GM21619 (cell line): Measurements from ENCODE around the gene PNPO.
"Not testable (repeated sequence)": the region's sequence is repeated elsewhere in the genome, so short reads cannot be mapped to it uniquely, and the experiment has no call there.

Experiments
- ATAC-seq: cut with Tn5 transposase; IDR thresholded peaks from one replicate; pipeline ENCODE4 v1.9.1; 2021; ENCODE audit not compliant: unreplicated experiment

PNPO gene

GRCh38 chr17:47970725-47971499 is 29.5 kb downstream of the PNPO start, which contains the start of gene CDK5RAP3:
CDK5RAP3 (plus strand) TSS chr17:47971113; CDS start chr17:47971147, 34 bp downstream.
- peak; percentile 92 for ATAC-seq

DNA sequence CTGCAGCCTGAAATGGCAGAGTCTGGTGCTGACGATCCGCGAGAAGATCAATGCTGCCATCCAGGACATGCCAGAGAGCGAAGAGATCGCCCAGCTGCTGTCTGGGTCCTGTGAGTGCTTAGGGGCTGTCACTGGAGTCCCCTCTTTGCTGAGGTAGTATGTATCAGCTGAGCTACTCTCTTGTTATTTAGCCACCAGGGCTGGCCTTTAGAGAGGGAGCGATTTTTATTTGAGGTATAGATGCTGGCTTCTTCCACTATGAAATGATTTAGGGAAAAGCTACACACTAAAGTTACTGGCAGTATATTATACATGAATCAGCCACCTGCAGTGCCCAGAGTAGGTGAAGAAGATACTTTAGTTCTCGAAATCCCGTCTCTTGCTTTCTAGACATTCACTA is 32.2 kb downstream of the PNPO start:
- ATAC-seq: no peak

DNA sequence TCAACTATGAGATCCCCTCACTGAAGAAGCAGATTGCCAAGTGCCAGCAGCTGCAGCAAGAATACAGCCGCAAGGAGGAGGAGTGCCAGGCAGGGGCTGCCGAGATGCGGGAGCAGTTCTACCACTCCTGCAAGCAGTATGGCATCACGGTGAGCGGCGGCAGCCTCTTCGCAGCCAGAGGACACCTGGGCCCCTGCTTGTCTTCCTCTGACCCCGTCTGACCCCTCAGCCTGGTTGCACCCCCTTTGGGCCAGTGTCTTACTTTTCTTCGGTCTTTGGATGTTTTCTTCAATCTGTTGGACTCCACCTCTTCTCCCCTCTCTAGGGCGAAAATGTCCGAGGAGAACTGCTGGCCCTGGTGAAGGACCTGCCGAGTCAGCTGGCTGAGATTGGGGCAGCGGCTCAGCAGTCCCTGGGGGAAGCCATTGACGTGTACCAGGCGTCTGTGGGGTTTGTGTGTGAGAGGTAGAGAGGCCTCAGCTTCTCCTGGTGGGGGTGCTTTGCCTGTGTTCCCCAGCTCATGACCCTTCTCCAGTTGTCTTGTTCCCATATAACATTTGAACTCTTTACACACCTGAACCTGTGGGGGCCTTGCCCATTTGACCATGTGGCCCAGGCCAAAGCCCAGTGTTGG is 33.9 kb downstream of the PNPO start:
- ATAC-seq: no peak

- ATAC-seq: no peak
Observed at GRCh38 chr17:47975823-47976205, 34.4 kb downstream of the PNPO start.

DNA sequence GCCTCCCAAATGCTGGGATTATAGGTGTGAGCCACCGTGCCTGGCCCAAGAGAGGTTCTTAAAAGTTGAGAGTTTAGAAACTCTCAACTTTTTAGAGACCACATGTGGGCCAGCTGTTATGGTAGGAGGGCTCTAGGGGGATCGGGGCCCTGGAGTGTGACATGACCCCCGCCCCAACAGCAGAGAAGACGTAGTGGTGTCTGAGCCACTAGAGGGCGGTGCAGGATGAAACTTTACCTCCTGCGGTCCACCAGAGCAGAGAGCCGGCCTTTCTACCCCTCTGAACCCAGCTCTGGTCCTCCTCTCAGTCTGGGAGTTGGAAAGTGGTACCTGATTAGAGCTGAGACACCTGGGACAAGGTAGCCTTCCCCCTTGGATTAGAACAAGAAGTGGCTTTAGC is 37.0 kb downstream of the PNPO start:
- no peak for ATAC-seq

GRCh38 chr17:47980541-47980940 is 39.2 kb downstream of the PNPO start:
- no peak for ATAC-seq

- no peak for ATAC-seq
Observed at GRCh38 chr17:47981462-47981861, 40.1 kb downstream of the PNPO start.

GRCh38 chr17:47982091-47982617 is 40.8 kb downstream of the PNPO start:
- ATAC-seq: no peak

DNA sequence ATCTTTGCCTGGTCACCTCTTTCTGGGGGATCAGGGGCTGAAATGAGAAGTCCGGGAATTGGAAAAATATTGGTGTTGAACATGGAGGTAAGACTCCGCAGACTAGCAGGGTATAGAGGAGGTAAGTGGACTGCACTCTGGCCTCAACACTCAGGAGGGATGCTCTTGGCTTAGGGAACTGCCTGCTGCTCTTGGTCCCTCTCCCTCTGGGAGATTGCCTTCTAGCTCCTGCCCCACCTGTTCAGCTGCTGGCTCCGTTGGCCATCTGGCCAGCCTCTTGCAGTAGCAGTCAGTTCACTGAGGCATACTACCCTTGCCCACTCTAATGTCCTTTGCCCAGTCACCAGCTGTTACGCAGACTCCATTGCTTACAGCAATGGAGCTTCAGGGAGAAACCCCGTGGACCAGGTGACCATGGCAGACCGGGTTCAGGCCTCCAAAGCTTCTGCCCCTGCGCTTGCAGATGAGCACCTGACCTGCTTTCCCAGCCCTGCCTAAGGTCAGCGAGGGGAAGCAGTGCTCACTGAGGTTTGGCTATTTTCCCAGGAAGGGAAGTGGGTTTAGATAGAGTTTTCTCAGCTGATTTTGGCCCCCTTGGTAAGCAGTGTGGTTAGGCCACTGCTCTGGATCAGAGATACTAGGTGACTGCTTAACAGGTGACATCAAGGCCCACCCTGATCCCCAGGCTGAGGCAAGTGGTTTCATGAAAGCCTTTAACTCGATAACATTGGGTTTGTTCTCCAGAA is 41.4 kb downstream of the PNPO start:
- no peak for ATAC-seq

- ATAC-seq: no peak
Observed at GRCh38 chr17:47983492-47984223, 42.3 kb downstream of the PNPO start.

DNA sequence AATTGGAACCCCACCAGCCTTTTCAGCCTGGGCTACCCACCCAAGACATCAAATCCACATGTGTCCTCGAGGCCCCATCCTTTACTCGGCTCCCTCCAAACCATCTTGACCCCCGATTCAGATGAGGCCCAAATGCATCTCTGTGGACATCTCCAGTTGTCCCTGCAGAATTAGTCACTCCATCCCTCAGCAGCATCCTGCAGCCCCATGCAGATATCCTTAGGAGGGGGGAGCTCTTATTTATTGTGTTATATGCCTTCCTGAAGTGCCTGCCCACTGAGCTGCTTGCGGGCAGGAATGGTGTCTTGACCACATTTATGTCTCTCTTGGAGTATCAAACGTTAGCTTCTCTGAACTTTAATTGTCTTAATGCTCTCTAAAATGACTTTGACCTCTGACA is 45.1 kb downstream of the PNPO start:
- no peak for ATAC-seq

- no peak for ATAC-seq
Observed at GRCh38 chr17:47987240-47987835, 46.0 kb downstream of the PNPO start.

DNA sequence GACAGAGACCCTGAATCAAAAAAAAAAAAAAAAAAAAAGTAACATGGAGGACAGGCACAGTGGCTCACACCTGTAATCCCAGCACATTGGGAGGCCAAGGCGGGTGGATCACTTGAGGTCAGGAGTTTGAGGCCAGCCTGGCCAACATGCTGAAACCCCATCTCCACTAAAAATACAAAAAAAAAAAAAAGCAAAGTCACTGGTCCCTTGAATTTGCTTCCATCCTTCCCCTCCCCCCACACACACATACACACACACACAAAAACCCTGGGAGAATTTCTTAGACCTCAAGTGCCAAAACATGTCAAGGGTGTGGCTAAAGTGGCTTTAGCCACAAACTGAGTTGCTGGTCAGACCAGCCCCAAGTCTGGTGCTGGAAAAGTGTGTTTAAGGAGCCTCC is 47.1 kb downstream of the PNPO start:
- not testable (repeated sequence) for ATAC-seq

DNA sequence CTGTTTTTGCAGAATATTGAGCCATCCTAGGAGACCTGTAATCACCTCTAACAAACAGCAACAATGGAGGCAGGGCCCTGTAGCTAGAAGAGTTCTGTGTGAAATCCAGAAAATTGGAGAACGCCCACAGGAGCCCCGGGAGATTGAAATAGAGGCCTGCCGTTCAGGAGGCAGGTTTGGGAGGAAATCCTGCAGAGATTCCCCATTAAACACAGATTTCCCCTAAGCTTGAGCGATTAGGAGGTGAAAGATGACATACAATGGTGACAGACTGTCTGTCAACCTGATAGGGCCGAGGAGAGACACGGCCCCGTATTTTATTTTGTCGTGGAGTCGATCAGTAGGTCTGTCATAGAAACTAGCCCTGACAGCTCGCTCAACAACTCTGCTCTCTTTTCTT is 47.8 kb downstream of the PNPO start:
- no peak for ATAC-seq

GRCh38 chr17:47989700-47990099 is 48.3 kb downstream of the PNPO start:
- no peak for ATAC-seq

DNA sequence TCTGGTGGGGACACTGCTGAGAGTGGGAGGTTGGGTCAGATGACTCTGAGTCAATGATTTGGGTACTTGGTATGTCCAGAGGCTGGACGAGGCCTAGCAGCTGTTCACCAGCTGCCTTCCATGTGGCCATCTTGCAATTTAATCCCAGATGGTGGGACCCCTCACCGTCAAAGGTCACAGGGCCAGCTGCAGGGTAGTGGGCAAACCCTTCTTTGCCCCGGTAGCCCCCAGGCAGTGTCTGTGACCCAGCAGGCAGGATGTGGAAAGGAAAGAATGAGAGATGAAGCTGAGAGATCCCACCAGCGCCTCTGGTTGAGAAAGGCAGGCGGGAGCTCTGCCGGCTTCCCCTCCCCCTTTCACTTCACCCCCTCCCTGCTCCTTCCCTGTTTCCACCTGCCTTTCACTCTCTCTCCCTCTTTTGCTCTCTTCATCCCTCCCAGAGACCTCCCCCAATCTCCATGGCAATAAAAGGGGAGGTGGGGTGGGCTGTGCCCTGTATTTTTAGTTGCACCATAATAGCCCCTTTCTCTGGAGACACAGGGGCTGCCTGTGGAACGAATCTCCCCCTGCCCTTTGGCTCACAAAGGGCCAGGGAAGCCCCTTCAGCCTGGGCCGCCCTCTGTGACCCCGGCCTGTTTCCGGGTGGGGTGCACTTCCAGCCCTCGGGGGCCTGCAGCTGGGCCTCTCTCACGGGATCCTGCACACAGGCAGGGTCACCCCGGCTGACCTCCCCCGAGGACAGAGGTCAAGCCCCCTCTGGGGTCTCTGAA is 49.8 kb downstream of the PNPO start:
- ATAC-seq: no peak

- ATAC-seq: no peak
Observed at GRCh38 chr17:47992216-47992615, 50.8 kb downstream of the PNPO start.

DNA sequence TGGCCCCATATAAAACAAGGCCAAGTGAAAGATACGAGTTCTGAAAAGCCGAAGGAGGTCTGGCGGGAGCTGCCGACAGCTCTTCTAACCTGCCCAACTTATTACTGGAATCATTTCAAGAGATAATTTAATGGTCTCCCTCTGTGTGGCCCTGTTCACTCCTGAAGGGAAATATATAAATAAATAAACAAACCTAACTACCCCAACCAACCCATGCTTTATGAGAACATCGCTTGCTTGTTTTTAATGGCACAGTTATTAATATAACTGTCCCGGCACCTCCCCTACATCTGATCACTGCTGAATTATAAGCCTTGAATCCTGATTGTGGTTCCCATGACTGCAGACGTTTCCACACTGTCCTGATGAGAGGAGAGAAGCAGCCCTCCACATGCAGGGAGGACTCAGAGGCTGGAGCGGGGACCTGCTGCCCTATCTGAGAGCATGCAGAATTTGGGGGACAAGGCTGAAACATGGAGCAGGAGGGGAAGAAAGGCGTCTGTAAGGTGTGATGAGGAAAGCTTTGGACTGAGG is 51.7 kb downstream of the PNPO start:
- no peak for ATAC-seq

DNA sequence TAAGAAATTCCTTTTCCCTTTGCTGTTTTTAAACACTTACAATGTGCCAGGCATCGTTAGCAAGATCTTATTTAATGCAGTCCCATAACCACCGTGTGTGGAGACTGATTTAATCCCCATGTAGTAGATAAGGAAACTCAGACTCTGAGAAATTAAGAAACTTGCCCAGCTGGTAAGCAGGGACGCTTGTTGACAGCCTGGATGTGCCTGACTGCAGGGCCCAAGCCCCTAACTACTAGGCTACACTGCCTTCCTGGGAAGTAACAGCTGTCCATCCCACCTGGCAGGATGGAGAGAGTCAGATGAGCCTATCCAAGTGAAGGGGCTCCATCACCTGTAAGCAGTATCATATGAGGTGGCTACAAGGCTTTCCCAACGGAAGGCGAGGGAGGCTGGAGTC is 52.6 kb downstream of the PNPO start:
- ATAC-seq: no peak

- ATAC-seq: no peak
Observed at GRCh38 chr17:47994724-47995123, 53.4 kb downstream of the PNPO start.
